HG03457 (cell line): ENCODE results near the gene UPK1A.
"Not testable (repeated sequence)": the region's sequence is repeated elsewhere in the genome, so short reads cannot be mapped to it uniquely, and the experiment has no call there.

Experiments
- ATAC-seq: cut with Tn5 transposase; IDR thresholded peaks from one replicate; pipeline ENCODE4 v1.9.1; 2021; ENCODE audit warnings: moderate number of reproducible peaks; ENCODE audit not compliant: unreplicated experiment

Gene UPK1A

DNA sequence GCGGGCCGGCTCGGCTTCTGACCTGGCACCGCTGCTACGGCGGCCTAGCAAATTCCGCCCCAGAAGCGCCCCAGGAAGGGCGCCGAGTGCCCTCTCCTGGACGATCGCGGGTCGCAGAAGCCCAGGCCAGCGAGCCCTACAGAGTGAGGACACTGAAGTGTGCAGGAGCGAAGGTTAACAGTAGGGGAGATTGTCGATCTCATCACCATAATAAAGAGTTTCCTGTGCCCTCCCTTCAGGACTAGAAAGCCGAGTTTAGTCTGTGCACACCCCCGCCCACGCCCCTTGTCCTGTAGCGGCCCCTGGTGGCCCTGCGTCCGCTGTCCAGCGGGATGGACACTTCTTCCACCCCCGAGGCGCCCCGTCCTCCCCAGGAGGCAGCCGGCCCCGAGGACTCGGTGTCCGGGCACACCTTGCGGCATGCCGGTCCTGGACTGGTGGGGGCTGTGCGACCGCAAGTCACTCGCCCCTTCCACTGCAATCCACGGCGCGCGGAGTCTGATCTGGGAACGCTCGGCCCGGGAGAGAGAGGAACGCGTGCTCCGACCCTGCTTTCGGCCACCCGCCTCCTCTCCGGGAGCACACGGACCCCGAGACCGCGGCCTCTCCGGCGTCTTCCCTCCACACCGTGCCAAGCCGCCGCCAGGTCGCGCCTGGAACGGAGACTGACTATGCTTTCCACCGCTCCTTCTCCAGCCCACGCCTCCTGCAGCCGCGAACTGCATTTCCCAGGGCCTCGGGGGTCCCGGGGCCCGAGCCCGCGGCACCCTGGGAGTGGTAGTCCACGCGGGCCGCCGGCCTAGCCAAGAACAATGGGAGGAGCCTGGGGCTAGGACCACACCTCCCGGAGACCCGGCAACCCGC, 50.7 kb downstream of the UPK1A start:
- peak; percentile 55 for ATAC-seq

- no peak for ATAC-seq
Measured at GRCh38 chr19:35717665-35718344, 51.5 kb downstream of the UPK1A start, which contains the start of gene KMT2B. Gene KMT2B (plus strand): TSS chr19:35718003. CDS start chr19:35718019, 16 bp downstream.

DNA sequence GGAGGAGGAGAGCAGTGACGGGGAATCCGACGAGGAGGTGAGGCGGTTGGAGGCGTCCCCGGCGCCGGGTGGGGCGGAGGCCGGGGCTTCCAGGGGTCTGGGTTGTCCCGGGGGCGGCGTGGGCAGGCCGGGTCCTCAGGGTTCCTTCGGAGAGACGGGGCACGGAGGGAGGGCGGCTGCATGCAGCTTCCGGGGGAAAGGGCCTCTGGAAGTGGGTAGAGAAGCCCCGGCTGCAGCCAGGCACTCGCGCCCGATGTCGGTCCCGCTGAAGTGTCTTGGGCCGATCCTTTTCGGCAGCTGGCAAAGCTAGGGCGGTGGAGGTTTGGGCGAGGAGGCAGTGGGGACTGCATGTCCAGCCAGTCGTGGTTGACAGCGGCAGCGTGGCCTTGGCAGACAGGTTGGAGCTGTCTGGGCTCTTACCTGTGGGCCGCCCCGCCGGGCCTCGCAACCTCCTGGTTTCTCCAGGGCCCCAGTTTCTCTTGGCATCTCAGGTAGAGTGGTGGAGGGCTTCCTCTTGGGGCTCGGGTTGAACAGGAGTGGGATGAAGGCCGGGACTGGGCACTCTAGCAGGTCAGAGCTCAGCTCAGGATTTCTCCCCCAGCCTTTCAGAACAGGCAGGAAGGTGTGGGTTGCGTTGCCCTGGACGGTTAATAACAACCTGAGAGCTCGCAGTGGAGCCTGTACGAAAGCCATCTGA, 52.2 kb downstream of the UPK1A start:
- ATAC-seq: no peak

DNA sequence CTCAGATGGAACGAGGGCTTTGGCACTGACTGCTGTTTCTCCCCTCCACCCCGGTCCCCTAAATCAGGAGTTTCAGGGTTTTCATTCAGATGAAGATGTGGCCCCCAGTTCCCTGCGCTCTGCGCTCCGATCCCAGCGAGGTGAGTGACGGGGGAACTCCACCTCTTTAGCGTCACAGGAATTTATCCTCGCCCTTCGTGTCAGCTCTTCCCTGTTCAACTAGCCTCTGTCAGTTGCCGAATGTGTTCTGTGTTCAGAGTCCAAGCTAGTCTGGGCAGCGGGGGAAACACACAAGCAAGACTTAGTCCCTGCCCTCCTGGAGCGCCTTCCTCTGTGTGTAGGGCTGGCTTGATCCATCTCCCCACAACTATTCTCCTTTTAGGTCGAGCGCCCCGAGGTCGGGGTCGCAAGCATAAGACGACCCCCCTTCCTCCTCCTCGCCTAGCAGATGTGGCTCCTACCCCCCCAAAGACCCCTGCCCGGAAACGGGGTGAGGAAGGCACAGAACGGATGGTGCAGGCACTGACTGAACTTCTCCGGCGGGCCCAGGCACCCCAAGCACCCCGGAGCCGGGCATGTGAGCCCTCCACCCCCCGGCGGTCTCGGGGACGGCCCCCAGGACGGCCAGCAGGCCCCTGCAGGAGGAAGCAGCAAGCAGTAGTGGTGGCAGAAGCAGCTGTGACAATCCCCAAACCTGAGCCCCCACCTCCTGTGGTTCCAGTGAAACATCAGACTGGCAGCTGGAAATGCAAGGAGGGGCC, 53.3 kb downstream of the UPK1A start:
- ATAC-seq: no peak

DNA sequence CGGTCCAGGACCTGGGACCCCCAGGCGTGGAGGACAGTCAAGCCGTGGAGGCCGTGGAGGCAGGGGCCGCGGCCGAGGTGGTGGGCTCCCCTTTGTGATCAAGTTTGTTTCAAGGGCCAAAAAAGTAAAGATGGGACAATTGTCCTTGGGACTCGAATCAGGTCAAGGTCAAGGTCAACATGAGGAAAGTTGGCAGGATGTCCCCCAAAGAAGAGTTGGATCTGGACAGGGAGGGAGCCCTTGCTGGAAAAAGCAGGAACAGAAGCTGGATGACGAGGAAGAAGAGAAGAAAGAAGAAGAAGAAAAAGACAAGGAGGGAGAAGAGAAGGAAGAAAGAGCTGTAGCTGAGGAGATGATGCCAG, 53.8 kb downstream of the UPK1A start:
- ATAC-seq: no peak

GRCh38 chr19:35720648-35721047, 54.3 kb downstream of the UPK1A start:
- no peak for ATAC-seq

DNA sequence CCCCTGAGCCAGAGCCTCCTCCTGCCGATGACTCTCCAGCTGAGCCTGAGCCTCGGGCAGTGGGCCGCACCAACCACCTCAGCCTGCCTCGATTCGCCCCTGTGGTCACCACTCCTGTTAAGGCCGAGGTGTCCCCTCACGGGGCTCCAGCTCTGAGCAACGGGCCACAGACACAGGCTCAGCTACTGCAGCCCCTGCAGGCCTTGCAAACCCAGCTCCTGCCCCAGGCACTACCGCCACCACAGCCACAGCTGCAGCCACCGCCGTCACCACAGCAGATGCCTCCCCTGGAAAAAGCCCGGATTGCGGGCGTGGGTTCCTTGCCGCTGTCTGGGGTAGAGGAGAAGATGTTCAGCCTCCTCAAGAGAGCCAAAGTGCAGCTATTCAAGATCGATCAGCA, 55.1 kb downstream of the UPK1A start:
- no peak for ATAC-seq

- ATAC-seq: no peak
Measured at GRCh38 chr19:35722461-35722860, 56.1 kb downstream of the UPK1A start.

DNA sequence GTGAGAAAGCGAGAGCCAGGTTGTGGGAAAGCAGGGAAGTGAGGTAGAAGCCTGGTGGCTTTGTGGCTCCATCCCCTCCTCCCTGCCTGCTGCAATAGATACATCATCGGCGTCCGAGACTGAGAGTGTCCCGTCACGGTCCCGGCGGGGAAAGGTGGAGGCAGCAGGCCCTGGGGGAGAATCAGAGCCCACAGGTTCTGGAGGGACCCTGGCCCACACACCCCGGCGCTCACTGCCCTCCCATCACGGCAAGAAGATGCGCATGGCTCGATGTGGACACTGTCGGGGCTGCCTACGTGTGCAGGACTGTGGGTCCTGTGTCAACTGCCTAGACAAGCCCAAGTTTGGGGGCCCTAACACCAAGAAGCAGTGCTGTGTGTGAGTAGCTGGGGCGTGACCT, 56.6 kb downstream of the UPK1A start:
- no peak for ATAC-seq

- no peak for ATAC-seq
Measured at GRCh38 chr19:35723671-35724070, 57.4 kb downstream of the UPK1A start.

DNA sequence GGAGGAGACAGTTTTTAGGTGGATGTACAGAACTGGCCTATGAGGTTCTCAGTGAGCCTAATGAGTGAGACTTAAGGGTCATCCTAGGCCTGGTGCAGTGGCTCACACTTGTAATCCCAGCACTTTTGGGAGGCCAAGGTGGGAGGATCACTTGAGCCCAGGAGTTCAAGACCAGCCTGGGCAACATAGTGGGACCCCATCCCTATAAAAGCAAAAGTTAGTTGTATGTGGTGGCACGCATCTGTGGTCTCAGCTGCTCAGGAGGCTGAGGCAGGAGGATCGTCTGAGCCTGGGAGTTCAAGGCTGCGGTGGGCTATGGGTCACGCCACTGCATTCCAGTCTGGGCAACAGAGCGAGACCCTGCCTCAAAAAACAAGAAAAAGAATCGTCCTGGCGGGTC, 57.8 kb downstream of the UPK1A start:
- ATAC-seq: not testable (repeated sequence)

- ATAC-seq: no peak
Measured at GRCh38 chr19:35724560-35724959, 58.2 kb downstream of the UPK1A start.

- no peak for ATAC-seq
Measured at GRCh38 chr19:35725216-35725861, 59.0 kb downstream of the UPK1A start.

- no peak for ATAC-seq
Measured at GRCh38 chr19:35727053-35727955, 61.0 kb downstream of the UPK1A start.
